ENCODE results near the gene DAZAP2.
A peak's percentile ranks its signal among the peaks of the same experiment; 100 is the strongest.

The DAZAP2 gene

GRCh38 chr12:51238510-51239334 lies at the start of gene DAZAP2:
DAZAP2 (plus strand) TSS chr12:51238826; CDS start chr12:51238908, 82 bp downstream.
- DNase-seq (ENCODE audit: low read depth in 2 of 2, low spot score in 1 of 2) = peak; percentile 85 to 92

GRCh38 chr12:51189790-51190355 lies 48.8 kb upstream of the DAZAP2 start:
- DNase-seq (ENCODE audit: low read depth in 2 of 2, low spot score in 1 of 2) = no peak

GRCh38 chr12:51190820-51191219 lies 47.8 kb upstream of the DAZAP2 start:
- no peak for DNase-seq (ENCODE audit: low read depth in 2 of 2, low spot score in 1 of 2)

- DNase-seq (ENCODE audit: low read depth in 2 of 2, low spot score in 1 of 2) = no peak
Observed at GRCh38 chr12:51191516-51192283, 46.9 kb upstream of the DAZAP2 start.

- no peak for DNase-seq (ENCODE audit: low read depth in 2 of 2, low spot score in 1 of 2)
Observed at GRCh38 chr12:51192284-51192671, 46.3 kb upstream of the DAZAP2 start.

- no peak for DNase-seq (ENCODE audit: low read depth in 2 of 2, low spot score in 1 of 2)
Observed at GRCh38 chr12:51195841-51196240, 42.8 kb upstream of the DAZAP2 start.

- DNase-seq (ENCODE audit: low read depth in 2 of 2, low spot score in 1 of 2) = no peak
Observed at GRCh38 chr12:51196547-51196946, 42.1 kb upstream of the DAZAP2 start.

GRCh38 chr12:51197736-51198567 lies 40.7 kb upstream of the DAZAP2 start:
- no peak for DNase-seq (ENCODE audit: low read depth in 2 of 2, low spot score in 1 of 2)

- DNase-seq (ENCODE audit: low read depth in 2 of 2, low spot score in 1 of 2) = no peak
Observed at GRCh38 chr12:51198568-51199365, 39.9 kb upstream of the DAZAP2 start.

- no peak for DNase-seq (ENCODE audit: low read depth in 2 of 2, low spot score in 1 of 2)
Observed at GRCh38 chr12:51199366-51199945, 39.2 kb upstream of the DAZAP2 start.

GRCh38 chr12:51200156-51200555 lies 38.5 kb upstream of the DAZAP2 start:
- no peak for DNase-seq (ENCODE audit: low read depth in 2 of 2, low spot score in 1 of 2)

- DNase-seq (ENCODE audit: low read depth in 2 of 2, low spot score in 1 of 2) = no peak
Observed at GRCh38 chr12:51200806-51201205, 37.8 kb upstream of the DAZAP2 start.

GRCh38 chr12:51202718-51203117 lies 35.9 kb upstream of the DAZAP2 start:
- DNase-seq (ENCODE audit: low read depth in 2 of 2, low spot score in 1 of 2) = no peak

GRCh38 chr12:51205350-51205749 lies 33.3 kb upstream of the DAZAP2 start:
- no peak for DNase-seq (ENCODE audit: low read depth in 2 of 2, low spot score in 1 of 2)

- DNase-seq (ENCODE audit: low read depth in 2 of 2, low spot score in 1 of 2) = no peak
Observed at GRCh38 chr12:51208016-51208660, 30.5 kb upstream of the DAZAP2 start.

GRCh38 chr12:51209259-51209658 lies 29.4 kb upstream of the DAZAP2 start:
- no peak for DNase-seq (ENCODE audit: low read depth in 2 of 2, low spot score in 1 of 2)

GRCh38 chr12:51210690-51211395 lies 27.8 kb upstream of the DAZAP2 start:
- no peak for DNase-seq (ENCODE audit: low read depth in 2 of 2, low spot score in 1 of 2)

GRCh38 chr12:51214895-51215294 lies 23.7 kb upstream of the DAZAP2 start:
- DNase-seq (ENCODE audit: low read depth in 2 of 2, low spot score in 1 of 2) = no peak

- DNase-seq (ENCODE audit: low read depth in 2 of 2, low spot score in 1 of 2) = no peak
Observed at GRCh38 chr12:51216642-51217041, 22.0 kb upstream of the DAZAP2 start.

Measured in stimulated activated CD8-positive, alpha-beta memory T cell treated with anti-CD3 and anti-CD28 coated beads, Interleukin-4, amount 100 ng/mL, for 1 hour (primary cell).